A549 (cell line): ENCODE results near the gene MARK1. TPM values are rescaled to one million over a fixed set of nuclear protein-coding genes. Genes with fewer than 3 reads are reported as not detected.

Experiments used
- ATAC-seq, 2 experiments: fragments of 200-7000 bp in 1 of 2; fragments of >200 bp in 1 of 2; cut with Nextera tagmentation in 1 of 2; cut with Tn5 transposase in 1 of 2; 3 replicates each; pipeline versions ENCODE4 v1.8.0 to v1.9.1; 2018 to 2020; ENCODE audit warnings: mild to moderate bottlenecking in 1 of 2, moderate library complexity in 1 of 2
- CTCF ChIA-PET: fragments of 300-600 bp; sonication (Branson Sonifier 250); formaldehyde crosslinking; extraction: SDS; loops from one replicate; lab custom pipeline; 2021; ENCODE audit warnings: antibody characterized with exemption, inconsistent platforms; lab: Yijun Ruan, JAX
- POLR2A ChIA-PET: fragments of 350-600 bp; formaldehyde crosslinking; extraction: SDS; loops from one replicate; lab custom pipeline; 2021; ENCODE audit warnings: antibody characterized with exemption, inconsistent platforms; lab: Yijun Ruan, JAX
- DNase-seq, 2 experiments: peaks; one replicate each; pipeline versions ENCODE4 v3.0.0 to v3.0.0-alpha.2; 2011 to 2016; ENCODE audit warnings: low read depth in 1 of 2, low spot score in 1 of 2
- FAIRE-seq: peaks from 2 replicates; lab custom pipeline; 2011; peaks lifted over from hg19 to GRCh38; lab: Jason Lieb, UNC
- H3K27ac ChIP-seq, 2 experiments: fragments of >200 bp; sonication (Bioruptor Twin); formaldehyde crosslinking; 3 replicates each; pipeline ENCODE4 v1.5.1; 2016 to 2017
- H3K4me1 ChIP-seq: fragments of >200 bp; sonication (Bioruptor Twin); formaldehyde crosslinking; 3 replicates; pipeline ENCODE4 v1.6.1; 2016
- H3K4me2 ChIP-seq: fragments of >200 bp; sonication (Bioruptor Twin); formaldehyde crosslinking; 3 replicates; pipeline ENCODE4 v1.6.1; 2016
- H3K4me3 ChIP-seq: fragments of >200 bp; sonication (Bioruptor Twin); formaldehyde crosslinking; 3 replicates; pipeline ENCODE4 v1.5.1; 2016
- H3K9me3 ChIP-seq: fragments of >200 bp; sonication (Bioruptor Twin); formaldehyde crosslinking; 3 replicates; pipeline ENCODE4 v1.6.1; 2016
- BHLHE40 ChIP-seq: IDR thresholded peaks from 2 replicates; pipeline ENCODE4 v1.6.1; 2012; ENCODE audit warnings: low read depth, low read length, inconsistent platforms
- CBX2 ChIP-seq: fragments of 200-600 bp; sonication (generic); IDR thresholded peaks from 2 replicates; pipeline ENCODE4 v1.6.1; 2016; ENCODE audit warnings: low read depth, mild to moderate bottlenecking, borderline replicate concordance
- CEBPB ChIP-seq, 2 experiments: fragments of >200 bp in 1 of 2; sonication (Bioruptor Twin) in 1 of 2; formaldehyde crosslinking in 1 of 2; IDR thresholded peaks; 2 replicates each; pipeline ENCODE4 v1.6.1; 2012 to 2016
- CHD4 ChIP-seq: fragments of 200-600 bp; sonication (generic); IDR thresholded peaks from 2 replicates; pipeline ENCODE4 v1.6.1; 2016; ENCODE audit warnings: antibody characterized with exemption, mild to moderate bottlenecking, borderline replicate concordance
- E2F6 ChIP-seq: IDR thresholded peaks from 2 replicates; pipeline ENCODE4 v1.6.1; 2012; ENCODE audit warnings: low read depth, borderline replicate concordance
- EHF ChIP-seq: fragments of 250-450 bp; sonication (Bioruptor Pico); IDR thresholded peaks from 2 replicates; pipeline ENCODE4 v1.5.0; 2020; ENCODE audit warnings: mild to moderate bottlenecking
- ELK1 ChIP-seq: fragments of 150-350 bp; IDR thresholded peaks from 2 replicates; pipeline ENCODE4 v1.6.1; 2014; ENCODE audit warnings: low read depth, mild to moderate bottlenecking, low read length
- ESRRA ChIP-seq: fragments of 150-350 bp; IDR thresholded peaks from 2 replicates; pipeline ENCODE4 v1.6.1; 2014; ENCODE audit warnings: mild to moderate bottlenecking, low read length, borderline replicate concordance
- FOSL2 ChIP-seq, 2 experiments: fragments of 450-650 bp in 1 of 2; fragments of >200 bp in 1 of 2; sonication (Bioruptor Twin) in 1 of 2; formaldehyde crosslinking; IDR thresholded peaks; 2 replicates each; pipeline versions ENCODE4 v1.5.0 to v1.6.1; 2016 to 2020; ENCODE audit warnings: mild to moderate bottlenecking in 1 of 2, moderate library complexity in 1 of 2
- FOXS1 ChIP-seq: fragments of 250-450 bp; sonication (Bioruptor Pico); IDR thresholded peaks from 2 replicates; pipeline ENCODE4 v1.5.0; 2020; ENCODE audit warnings: mild to moderate bottlenecking, moderate library complexity
- HES2 ChIP-seq: fragments of >200 bp; sonication (Bioruptor Twin); formaldehyde crosslinking; IDR thresholded peaks from 2 replicates; pipeline ENCODE4 v1.6.1; 2016
- HMGXB4 ChIP-seq: fragments of 250-450 bp; sonication (Bioruptor Pico); IDR thresholded peaks from 2 replicates; pipeline ENCODE4 v1.5.0; 2021; ENCODE audit warnings: mild to moderate bottlenecking, moderate library complexity, borderline replicate concordance
- HOXA7 ChIP-seq: fragments of 250-450 bp; sonication (Bioruptor Pico); IDR thresholded peaks from 2 replicates; pipeline ENCODE4 v1.5.0; 2020; ENCODE audit warnings: mild to moderate bottlenecking, moderate library complexity
- HOXB5 ChIP-seq: fragments of 250-450 bp; sonication (Bioruptor Pico); IDR thresholded peaks from 2 replicates; pipeline ENCODE4 v1.5.0; 2020; ENCODE audit warnings: mild to moderate bottlenecking, moderate library complexity
- KDM1A ChIP-seq: fragments of 200-600 bp; sonication (generic); IDR thresholded peaks from 2 replicates; pipeline ENCODE4 v1.6.1; 2016; ENCODE audit warnings: low read depth, mild to moderate bottlenecking
- KDM5A ChIP-seq: fragments of 200-600 bp; sonication (generic); IDR thresholded peaks from 2 replicates; pipeline ENCODE4 v1.6.1; 2016; ENCODE audit warnings: antibody characterized with exemption, mild to moderate bottlenecking
- MAFK ChIP-seq: fragments of 450-650 bp; IDR thresholded peaks from 2 replicates; pipeline ENCODE4 v1.6.1; 2014; ENCODE audit not compliant: partially characterized antibody
- MAZ ChIP-seq: fragments of 150-350 bp; IDR thresholded peaks from 2 replicates; pipeline ENCODE4 v1.6.1; 2014; ENCODE audit warnings: antibody characterized with exemption, low read depth, low read length, borderline replicate concordance
- MYC ChIP-seq: IDR thresholded peaks from 2 replicates; pipeline ENCODE4 v1.6.1; 2012; ENCODE audit warnings: mild to moderate bottlenecking, inconsistent platforms, low read length, improper control_type of control experiment, borderline replicate concordance
- NFE2L2 ChIP-seq: fragments of 150-350 bp; conservative IDR thresholded peaks from 2 replicates; pipeline ENCODE4 v1.6.1; 2014; ENCODE audit warnings: low read length
- NPAS2 ChIP-seq: fragments of 250-450 bp; sonication (Bioruptor Pico); IDR thresholded peaks from 2 replicates; pipeline ENCODE4 v1.8.0; 2022; ENCODE audit warnings: mild to moderate bottlenecking, moderate library complexity, borderline replicate concordance
- PBX3 ChIP-seq: IDR thresholded peaks from 2 replicates; pipeline ENCODE4 v1.6.1; 2012
- PHF8 ChIP-seq: fragments of 200-600 bp; sonication (generic); IDR thresholded peaks from 2 replicates; pipeline ENCODE4 v1.6.1; 2016; ENCODE audit warnings: low read depth, mild to moderate bottlenecking, antibody characterized with exemption, moderate library complexity, borderline replicate concordance
- RAD21 ChIP-seq, 2 experiments: fragments of >200 bp in 1 of 2; sonication (Bioruptor Twin) in 1 of 2; formaldehyde crosslinking in 1 of 2; IDR thresholded peaks in 1 of 2; conservative IDR thresholded peaks in 1 of 2; 2 replicates in 1 of 2; 3 replicates in 1 of 2; pipeline ENCODE4 v1.6.1; 2012 to 2018; ENCODE audit warnings: inconsistent platforms in 1 of 2
- RARB ChIP-seq: fragments of 250-450 bp; sonication (Bioruptor Pico); IDR thresholded peaks from 2 replicates; pipeline ENCODE4 v1.8.0; 2021; ENCODE audit warnings: mild to moderate bottlenecking, moderate library complexity
- SREBF2 ChIP-seq: fragments of 450-650 bp; IDR thresholded peaks from 2 replicates; pipeline ENCODE4 v1.6.1; 2014; ENCODE audit warnings: mild to moderate bottlenecking, moderate library complexity
- TP53 ChIP-seq: fragments of 250-450 bp; sonication (Bioruptor Pico); IDR thresholded peaks from 2 replicates; pipeline ENCODE4 v1.5.0; 2021; ENCODE audit warnings: mild to moderate bottlenecking, moderate library complexity
- ZFP36 ChIP-seq: fragments of 450-650 bp; IDR thresholded peaks from 2 replicates; pipeline ENCODE4 v1.6.1; 2014; ENCODE audit warnings: borderline replicate concordance; ENCODE audit not compliant: partially characterized antibody
- ZNF302 ChIP-seq: fragments of 250-450 bp; sonication (Bioruptor Pico); IDR thresholded peaks from 2 replicates; pipeline ENCODE4 v1.9.0; 2021; ENCODE audit warnings: inconsistent platforms, mild to moderate bottlenecking, moderate library complexity
- WGBS: methylation state at CpG from one replicate; pipeline ENCODE4 v1.1.6; 2017; ENCODE audit errors: missing lambda C conversion rate; 5-methylcytosine and 5-hydroxymethylcytosine counted together
- polyA plus RNA-seq, 4 experiments: library from polyadenylated mRNA; depleted of rRNA in 3 of 4; stranded (reverse); fragments of >200 nt; fragmentation: RNase III in 1 of 4; extraction: RNeasy Plus Mini Kit Qiagen cat#74134 plus additional on column Dnase treatment in 1 of 4; gene quantifications; 2 replicates in 3 of 4; 3 replicates in 1 of 4; pipeline ENCODE4 v1.2.3, GENCODE V29; 2011 to 2017

MARK1 gene
- polyA plus RNA-seq, 2 of the 4 experiments (the other 2 are of a cell fraction), result 0.03 to 0.05 TPM

GRCh38 chr1:220487297-220487820, 40.6 kb upstream of the MARK1 start:
- ChIA-PET POLR2A (no interaction called here), CTCF (no interaction called here)
- ATAC-seq, result peak; percentile 36 to 50; a peak in 4 of 6 replicates
- Histone ChIP-seq H3K4me2 (no peak overlapping the region), H3K4me1 (no peaks in the 10 kb centered on the region), H3K9me3 (no peaks in the 10 kb centered on the region), H3K27ac (no peak overlapping the region), H3K4me3 (no peak overlapping the region)
- WGBS, result 18% methylated on average over 5 of the region's 5 CpGs
- peak in 1 of 2 experiments; percentile 15 for DNase-seq
- peak; percentile 59 for FAIRE-seq
- no peak for TF ChIP-seq PHF8
- TF ChIP-seq E2F6, result no peak
- no peak for TF ChIP-seq PBX3
- no peak for TF ChIP-seq ZFP36
- TF ChIP-seq MAFK, result no peak
- TF ChIP-seq CBX2, result no peak
- no peak for TF ChIP-seq BHLHE40
- TF ChIP-seq NPAS2 (CRISPR knock-in tag), result no peak
- no peak for TF ChIP-seq NFE2L2
- no peak for TF ChIP-seq ESRRA
- TF ChIP-seq CHD4, result no peak
- TF ChIP-seq EHF (CRISPR knock-in tag), result no peak
- TF ChIP-seq HOXB5, result no peak
- no peak for TF ChIP-seq FOSL2 (IDR thresholded peaks at IDR 0.05)
- no peak for TF ChIP-seq FOSL2 (CRISPR knock-in tag; IDR thresholded peaks at IDR 0.05)
- no peak for TF ChIP-seq ZNF302

GRCh38 chr1:220491891-220492290, 36.0 kb upstream of the MARK1 start:
- ATAC-seq, result no peak
- no peak overlapping the region for H3K27ac ChIP-seq
- H3K4me3 ChIP-seq, result no peak overlapping the region
- no peak overlapping the region for H3K4me2 ChIP-seq
- DNase-seq, result no peak
- no peak for TF ChIP-seq HES2
- no peak for TF ChIP-seq FOXS1 (CRISPR knock-in tag)
- TF ChIP-seq KDM5A, result no peak
- TF ChIP-seq HMGXB4 (CRISPR knock-in tag), result no peak
- no peak for TF ChIP-seq TP53 (CRISPR knock-in tag)
- no peak for TF ChIP-seq RARB (CRISPR knock-in tag)
- no peak for TF ChIP-seq NPAS2 (CRISPR knock-in tag)
- TF ChIP-seq RAD21 (conservative IDR thresholded peaks at IDR 0.05 in 1 of 2, IDR thresholded peaks at IDR 0.05 in 1 of 2), result no peak
- TF ChIP-seq MYC, result no peak
- TF ChIP-seq SREBF2, result no peak
- TF ChIP-seq ELK1, result no peak
- TF ChIP-seq CEBPB (IDR thresholded peaks at IDR 0.05), result no peak
- TF ChIP-seq ESRRA, result no peak
- no peak for TF ChIP-seq CHD4
- no peak for TF ChIP-seq E2F6
- no peak for TF ChIP-seq MAZ
- TF ChIP-seq HOXA7 (CRISPR knock-in tag), result no peak
- TF ChIP-seq FOSL2 (IDR thresholded peaks at IDR 0.05), result no peak
- TF ChIP-seq FOSL2 (CRISPR knock-in tag; IDR thresholded peaks at IDR 0.05), result no peak
- no peak for TF ChIP-seq KDM1A
- 0% methylated on average over 2 of the region's 2 CpGs for WGBS
- H3K4me1 ChIP-seq, result no peaks in the 10 kb centered on the region
- ChIA-PET POLR2A (no interaction called here), CTCF (interaction anchor here (0.7 kb wide), 1 partner anchor 11 kb away, joined by 3 read pairs; no protein-coding TSS in a partner anchor)
- no peaks in the 10 kb centered on the region for H3K9me3 ChIP-seq
- no peak for FAIRE-seq
